Naive thymus-derived CD8-positive, alpha-beta T cell (primary cell): ENCODE measurements around the gene TUBA1B. TPM values are rescaled to one million over a fixed set of nuclear protein-coding genes. Genes with fewer than 3 reads are reported as not detected.

Experiments
- ATAC-seq, 2 donors: fragments of 150-1000 bp; cut with Tn5 transposase in 1 of 2; sonication (Bioruptor Pico), chemical (Tn5 transposase) in 1 of 2; 1 replicate in 1 of 2; 2 replicates in 1 of 2; pipeline ENCODE4 v1.10.0; 2021; ENCODE audit warnings: mild to moderate bottlenecking in 2 of 2, moderate library complexity in 2 of 2
- POLR2A ChIA-PET: fragments of 350-600 bp; sonication (Branson Sonifier 250); formaldehyde crosslinking; loops from one replicate; lab custom pipeline; 2021; ENCODE audit warnings: antibody characterized with exemption; lab: Charles Lee
- DNase-seq, 10 donors: peaks; one replicate each; pipeline versions ENCODE4 v3.0.0 to v3.0.0-alpha.2; 2020 to 2022
- H3K27ac Mint-ChIP-seq, 10 donors: one replicate each; pipeline ENCODE4 v1.8.0; 2020 to 2022; ENCODE audit warnings: mild to moderate bottlenecking in 10 of 10, mixed read lengths in 10 of 10, moderate library complexity in 4 of 10, inconsistent platforms in 1 of 10
- H3K27me3 Mint-ChIP-seq, 5 donors: one replicate each; pipeline ENCODE4 v1.8.0; 2021 to 2022; ENCODE audit warnings: mixed read lengths in 5 of 5
- H3K36me3 Mint-ChIP-seq, 3 donors: one replicate each; pipeline ENCODE4 v1.8.0; 2020 to 2022; ENCODE audit warnings: mixed read lengths in 3 of 3, mild to moderate bottlenecking in 2 of 3, inconsistent platforms in 1 of 3
- H3K4me1 Mint-ChIP-seq, 4 donors: one replicate each; pipeline ENCODE4 v1.8.0; 2021 to 2022; ENCODE audit warnings: mixed read lengths in 4 of 4
- H3K4me3 Mint-ChIP-seq, 10 donors: one replicate each; pipeline ENCODE4 v1.8.0; 2020 to 2022; ENCODE audit warnings: mild to moderate bottlenecking in 10 of 10, mixed read lengths in 10 of 10, moderate library complexity in 6 of 10, inconsistent platforms in 1 of 10
- H3K9me3 Mint-ChIP-seq, 9 donors: one replicate each; pipeline ENCODE4 v1.8.0; 2020 to 2022; ENCODE audit warnings: mixed read lengths in 9 of 9, mild to moderate bottlenecking in 3 of 9, inconsistent platforms in 1 of 9, moderate library complexity in 1 of 9
- polyA plus RNA-seq, 3 donors: library from polyadenylated mRNA; unstranded; fragments of 300-500 nt; fragmentation: Illumina TruSeq; gene quantifications; one replicate each; pipeline ENCODE4 v1.2.3, GENCODE V29; 2021
- total RNA-seq, 8 experiments: library from RNA in 2 of 8; stranded (reverse) in 2 of 8; gene quantifications; one replicate each; pipeline ENCODE4 v1.2.3 and lab custom pipeline; 2021 to 2026

TUBA1B gene
- total and polyA plus RNA-seq, 5 experiments from 2014 or later: 157 to 339 (median 277) TPM

DNA sequence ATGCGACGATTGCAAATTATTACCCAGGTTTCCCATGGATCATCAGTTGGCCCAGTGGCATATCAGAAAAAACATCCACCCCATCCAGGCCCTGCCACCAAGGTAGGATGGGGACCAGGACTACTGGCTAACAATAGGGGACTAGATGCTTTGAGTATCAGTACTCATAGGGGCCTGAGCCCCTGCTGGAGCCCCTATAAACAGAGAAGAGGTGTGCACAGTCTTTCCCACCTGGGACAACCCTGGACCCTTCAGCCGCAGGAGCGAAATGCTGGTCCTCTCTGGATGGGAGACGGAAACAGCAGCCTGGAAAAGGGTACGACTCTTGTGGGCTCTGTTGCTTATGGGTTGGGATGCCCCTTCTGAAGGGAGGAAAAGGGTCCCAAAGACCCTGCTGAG, 42.3 kb downstream of the TUBA1B start:
- peak overlapping the region in 2 of 10 donors; percentile 22 to 41 for H3K4me3 Mint-ChIP-seq
- H3K27me3 Mint-ChIP-seq: peaks cover 22 to 57% (median 43%) of the 10 kb centered on the region in 5 donors
- H3K4me1 Mint-ChIP-seq: peaks cover 15 to 52% (median 47%) of the 10 kb centered on the region in 4 donors
- POLR2A ChIA-PET: interaction anchor here (1.1 to 2.9 kb wide), 7 partner anchors 9 to 146 kb away, joined by 5 to 20 read pairs (median 9); partner anchors contain the start of genes LMBR1L, RHEBL1 and TUBA1B
- ATAC-seq (no peak), DNase-seq (no peak)
- H3K9me3 Mint-ChIP-seq: peaks cover 0 to 2% (median 0%) of the 10 kb centered on the region in 9 donors
- peak overlapping the region in 1 of 10 donors; percentile 47 for H3K27ac Mint-ChIP-seq
- no peaks in the 10 kb centered on the region for H3K36me3 Mint-ChIP-seq

DNA sequence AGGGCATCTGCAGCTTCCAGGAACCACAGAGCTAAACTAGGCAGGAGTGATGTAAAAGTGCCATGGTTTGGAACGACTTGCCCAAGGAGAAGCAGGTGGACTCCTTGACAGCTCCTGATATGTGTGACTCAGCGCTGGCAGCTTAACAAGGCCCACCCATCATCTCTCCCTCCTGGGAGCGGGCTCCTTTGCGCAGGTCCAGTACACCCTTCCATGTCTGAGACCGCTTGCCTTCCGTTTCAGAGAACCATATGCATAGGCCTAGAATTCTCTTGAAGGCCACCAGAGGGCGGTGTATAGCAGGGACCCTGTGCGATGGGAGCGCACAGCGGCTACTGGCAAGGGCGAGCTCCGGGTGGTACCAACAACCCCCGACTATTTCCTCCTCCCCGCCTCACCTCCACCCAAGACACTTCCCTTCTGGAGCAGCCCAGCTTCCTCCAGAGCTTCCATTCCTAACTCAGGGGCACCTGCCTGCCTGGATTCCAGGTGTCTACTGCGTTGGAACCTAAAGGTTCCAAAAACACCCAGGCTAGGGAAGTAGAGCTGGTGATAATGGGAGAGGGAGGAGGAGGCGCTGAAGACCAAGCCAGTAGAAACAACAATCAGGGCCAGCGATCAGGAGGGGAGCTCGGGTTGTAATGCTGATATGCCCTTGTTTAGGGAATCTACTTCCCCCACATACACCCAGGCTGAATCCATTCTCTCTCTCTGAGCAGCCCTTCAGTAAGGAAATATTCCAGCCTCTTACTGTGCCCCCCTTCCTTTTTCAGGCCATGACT, 42.9 kb downstream of the TUBA1B start:
- H3K9me3 Mint-ChIP-seq: peaks cover 0 to 2% (median 0%) of the 10 kb centered on the region in 9 donors
- DNase-seq: peak; percentile 52 to 83 (median 68)
- H3K4me3 Mint-ChIP-seq: peak overlapping the region in 8 of 10 donors; percentile 8 to 71 (median 50)
- H3K27ac Mint-ChIP-seq: peak overlapping the region in 3 of 10 donors; percentile 39 to 47 (median 41)
- H3K4me1 Mint-ChIP-seq: peaks cover 10 to 46% (median 41%) of the 10 kb centered on the region in 4 donors
- H3K36me3 Mint-ChIP-seq: no peaks in the 10 kb centered on the region
- POLR2A ChIA-PET: interaction anchor here (1.0 to 2.9 kb wide), 9 partner anchors 9 to 147 kb away, joined by 3 to 20 read pairs (median 9); partner anchors contain the start of genes LMBR1L, RHEBL1 and TUBA1B
- peaks cover 16 to 52% (median 37%) of the 10 kb centered on the region in 5 donors for H3K27me3 Mint-ChIP-seq
- ATAC-seq: peak; percentile 86 to 87

DNA sequence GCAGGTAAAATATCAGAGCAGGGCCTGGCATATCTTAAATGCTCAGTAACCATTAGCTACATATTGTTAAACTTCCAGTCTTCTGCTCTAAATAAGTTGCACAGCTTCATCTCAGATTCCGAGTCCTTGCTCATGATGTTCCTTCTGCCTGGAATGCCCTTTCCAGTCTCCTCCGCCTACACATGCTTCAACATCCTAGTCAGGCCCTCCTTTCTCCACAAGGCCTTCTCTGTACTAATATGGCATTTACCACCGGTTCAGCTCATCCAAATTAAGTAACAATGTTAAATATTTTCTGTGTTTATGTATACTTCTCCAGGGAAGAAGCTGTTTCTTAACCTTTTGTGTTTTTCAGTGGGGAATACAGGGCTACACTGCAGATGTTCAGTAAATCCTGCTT, 45.1 kb downstream of the TUBA1B start:
- H3K36me3 Mint-ChIP-seq: no peaks in the 10 kb centered on the region
- POLR2A ChIA-PET: interaction anchor here (0.6 to 1.5 kb wide), 2 partner anchors 19 to 102 kb away, joined by 3 to 4 read pairs; no protein-coding TSS in a partner anchor
- H3K4me1 Mint-ChIP-seq: peaks cover 9 to 30% (median 26%) of the 10 kb centered on the region in 4 donors
- peaks cover 0 to 2% (median 0%) of the 10 kb centered on the region in 9 donors for H3K9me3 Mint-ChIP-seq
- ATAC-seq (no peak), DNase-seq (no peak)
- peaks cover 11 to 35% (median 22%) of the 10 kb centered on the region in 5 donors for H3K27me3 Mint-ChIP-seq
- no peak overlapping the region for H3K27ac Mint-ChIP-seq
- H3K4me3 Mint-ChIP-seq: no peak overlapping the region

DNA sequence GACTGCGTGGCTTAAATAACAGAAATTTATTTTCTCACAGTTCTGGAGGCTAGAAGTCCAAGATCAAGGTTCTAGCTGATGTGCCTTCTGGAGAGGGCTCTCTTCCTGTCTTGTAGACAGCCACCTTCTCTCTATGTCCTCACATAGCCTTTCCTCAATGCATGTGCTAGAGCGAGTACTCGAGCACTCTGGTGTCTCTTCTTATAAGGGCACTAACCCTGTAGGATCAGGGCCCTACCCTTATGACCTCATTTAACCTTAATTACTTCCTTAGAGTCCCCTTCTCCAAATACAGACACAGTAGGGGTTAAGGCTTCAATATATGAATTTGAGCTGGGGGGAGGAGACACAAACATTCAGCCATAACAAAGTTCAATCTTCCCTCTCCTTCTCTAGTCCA, 46.8 kb downstream of the TUBA1B start:
- peaks cover 4 to 24% (median 13%) of the 10 kb centered on the region in 5 donors for H3K27me3 Mint-ChIP-seq
- peaks cover 4 to 16% (median 12%) of the 10 kb centered on the region in 4 donors for H3K4me1 Mint-ChIP-seq
- no peak for ATAC-seq
- H3K27ac Mint-ChIP-seq: no peak overlapping the region
- H3K9me3 Mint-ChIP-seq: no peaks in the 10 kb centered on the region
- no peak overlapping the region for H3K4me3 Mint-ChIP-seq
- no peak for DNase-seq
- POLR2A ChIA-PET: no interaction called here
- no peaks in the 10 kb centered on the region for H3K36me3 Mint-ChIP-seq

DNA sequence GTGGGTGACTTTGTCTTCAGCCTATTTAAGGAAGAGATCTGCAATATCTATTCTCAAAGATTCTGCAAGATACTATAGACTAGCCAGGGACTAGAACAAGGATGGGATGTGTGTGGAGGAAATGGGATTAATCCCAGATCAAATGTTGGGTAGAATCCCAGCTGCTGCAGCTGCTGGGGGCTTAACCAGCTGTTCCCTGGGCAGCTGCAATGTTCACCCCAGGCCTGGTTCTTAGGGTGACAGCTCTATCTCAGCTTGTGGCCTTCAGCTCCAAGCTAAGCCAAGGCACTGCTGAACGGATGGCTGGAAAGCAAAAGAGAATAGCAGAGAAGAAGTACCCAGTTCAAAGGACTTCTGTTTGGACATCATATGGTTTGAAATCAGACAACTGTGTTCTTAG, 51.4 kb downstream of the TUBA1B start:
- Mint-ChIP-seq H3K27ac (no peak overlapping the region), H3K36me3 (no peaks in the 10 kb centered on the region), H3K27me3 (peaks cover 0 to 10% (median 0%) of the 10 kb centered on the region in 5 donors), H3K9me3 (no peaks in the 10 kb centered on the region), H3K4me1 (no peaks in the 10 kb centered on the region), H3K4me3 (no peak overlapping the region)
- ATAC-seq (no peak), DNase-seq (no peak)
- POLR2A ChIA-PET: interaction anchor here (1.1 kb wide), 1 partner anchor 10 kb away, joined by 5 read pairs; the partner anchor contains the start of gene RHEBL1

Other genes with a start within 250 kb of the TUBA1B start
- gene FKBP11, start 205.9 kb downstream of the TUBA1B start, total RNA-seq: 10 to 100 TPM; 49.2 to 49.3 TPM
- gene FKBP11, start 205.9 kb downstream of the TUBA1B start, polyA plus RNA-seq: 100 to 1,000 TPM; 127 to 151 (median 131) TPM
- 10 to 100 TPM; 55.3 to 57.3 TPM for gene ARF3, start 173.9 kb downstream of the TUBA1B start, total RNA-seq
- 10 to 100 TPM; 19.5 to 24.4 (median 21.8) TPM for gene ARF3, start 173.9 kb downstream of the TUBA1B start, polyA plus RNA-seq
- gene WNT10B, start 159.7 kb downstream of the TUBA1B start, total RNA-seq: 1 to 10 TPM; 3.0 to 3.3 TPM
- gene WNT10B, start 159.7 kb downstream of the TUBA1B start, polyA plus RNA-seq: under 1 TPM in 1 of 3 donors, not detected in 2; 0.29 TPM
- under 1 TPM; 0.33 to 0.52 TPM for gene WNT1, start 153.1 kb downstream of the TUBA1B start, total RNA-seq
- gene WNT1, start 153.1 kb downstream of the TUBA1B start, polyA plus RNA-seq: 1 to 10 TPM in 1 of 3 donors, under 1 TPM in 2; 0.23 to 1.2 (median 0.49) TPM
- under 1 TPM; 0.14 to 0.18 TPM for gene DDN, start 132.0 kb downstream of the TUBA1B start, total RNA-seq
- gene DDN, start 132.0 kb downstream of the TUBA1B start, polyA plus RNA-seq: not detected
- 10 to 100 TPM; 47.5 to 49.5 TPM for gene PRKAG1, start 112.6 kb downstream of the TUBA1B start, total RNA-seq
- gene PRKAG1, start 112.6 kb downstream of the TUBA1B start, polyA plus RNA-seq: 10 to 100 TPM; 29.2 to 39.5 (median 33.0) TPM
- gene KMT2D, start 70.6 kb downstream of the TUBA1B start, total RNA-seq: 100 to 1,000 TPM; 130 to 134 TPM
- 10 to 100 TPM in 2 of 3 donors, 1 to 10 TPM in 1; 1.5 to 28.5 (median 10.5) TPM for gene KMT2D, start 70.6 kb downstream of the TUBA1B start, polyA plus RNA-seq
- gene RHEBL1, start 61.4 kb downstream of the TUBA1B start, total RNA-seq: 1 to 10 TPM; 3.6 to 4.3 TPM
- 1 to 10 TPM; 3.0 to 3.6 (median 3.4) TPM for gene RHEBL1, start 61.4 kb downstream of the TUBA1B start, polyA plus RNA-seq
- under 1 TPM; 0.27 to 0.47 TPM for gene DHH, start 36.6 kb downstream of the TUBA1B start, total RNA-seq
- not detected for gene DHH, start 36.6 kb downstream of the TUBA1B start, polyA plus RNA-seq
- 100 to 1,000 TPM; 253 to 270 TPM for gene LMBR1L, start 20.5 kb downstream of the TUBA1B start, total RNA-seq
- 10 to 100 TPM; 34.0 to 45.8 (median 34.6) TPM for gene LMBR1L, start 20.5 kb downstream of the TUBA1B start, polyA plus RNA-seq
- gene TUBA1A, start 57.7 kb upstream of the TUBA1B start, total RNA-seq: 10 to 100 TPM; 93.5 to 95.3 TPM
- gene TUBA1A, start 57.7 kb upstream of the TUBA1B start, polyA plus RNA-seq: 100 to 1,000 TPM; 139 to 168 (median 147) TPM
- 10 to 100 TPM; 22.7 to 23.5 TPM for gene TUBA1C, start 133.7 kb upstream of the TUBA1B start, total RNA-seq
- gene TUBA1C, start 133.7 kb upstream of the TUBA1B start, polyA plus RNA-seq: 10 to 100 TPM; 17.5 to 25.4 (median 24.3) TPM
- not detected for gene PRPH, start 163.8 kb upstream of the TUBA1B start, total RNA-seq
- gene PRPH, start 163.8 kb upstream of the TUBA1B start, polyA plus RNA-seq: not detected
- 1 to 10 TPM in 1 of 2 experiments, under 1 TPM in 1; 0.62 to 1.7 TPM for gene TROAP, start 191.9 kb upstream of the TUBA1B start, total RNA-seq
- gene TROAP, start 191.9 kb upstream of the TUBA1B start, polyA plus RNA-seq: under 1 TPM in 1 of 3 donors, not detected in 2; 0.24 TPM
- not detected for gene C1QL4, start 205.8 kb upstream of the TUBA1B start, total RNA-seq
- gene C1QL4, start 205.8 kb upstream of the TUBA1B start, polyA plus RNA-seq: not detected
- gene DNAJC22, start 215.5 kb upstream of the TUBA1B start, total RNA-seq: not detected
- gene DNAJC22, start 215.5 kb upstream of the TUBA1B start, polyA plus RNA-seq: not detected
- 1 to 10 TPM; 5.9 to 6.3 TPM for gene SPATS2, start 236.1 kb upstream of the TUBA1B start, total RNA-seq
- 1 to 10 TPM; 2.7 to 5.7 (median 3.9) TPM for gene SPATS2, start 236.1 kb upstream of the TUBA1B start, polyA plus RNA-seq